ENCODE measurements around the gene L2HGDH.
A peak's percentile ranks its signal among the peaks of the same experiment; 100 is the strongest.

L2HGDH gene

GRCh38 chr14:50225974-50226297 lies 86.1 kb downstream of the L2HGDH start:
- Histone ChIP-seq H3K4me1 (ENCODE audit: control insufficient read depth, insufficient read depth, low read length) (peaks cover 41% of the 10 kb centered on the region), H3K36me3 (ENCODE audit: control insufficient read depth, insufficient read depth, low read length, severe bottlenecking) (no peaks in the 10 kb centered on the region), H3K9me3 (ENCODE audit: control insufficient read depth, low read length) (no peaks in the 10 kb centered on the region), H3K27me3 (replicated peaks; ENCODE audit: control insufficient read depth, insufficient read depth, low read length) (no peaks in the 10 kb centered on the region), H3K9ac (ENCODE audit: low read length) (peak overlapping the region; percentile 22), H3K4me3 (ENCODE audit: low read length) (peak overlapping the region; percentile 65)
- no peak for DNase-seq (ENCODE audit: low read depth)

GRCh38 chr14:50225067-50225973 lies 86.7 kb downstream of the L2HGDH start:
- peaks cover 45% of the 10 kb centered on the region for H3K4me1 ChIP-seq (ENCODE audit: control insufficient read depth, insufficient read depth, low read length)
- H3K4me3 ChIP-seq (ENCODE audit: low read length), result peak overlapping the region; percentile 65
- H3K9ac ChIP-seq (ENCODE audit: low read length), result peak overlapping the region; percentile 22
- H3K36me3 ChIP-seq (ENCODE audit: control insufficient read depth, insufficient read depth, low read length, severe bottlenecking), result no peaks in the 10 kb centered on the region
- peak; percentile 77 for DNase-seq (ENCODE audit: low read depth)
- H3K27me3 ChIP-seq (replicated peaks; ENCODE audit: control insufficient read depth, insufficient read depth, low read length), result no peaks in the 10 kb centered on the region
- no peaks in the 10 kb centered on the region for H3K9me3 ChIP-seq (ENCODE audit: control insufficient read depth, low read length)

- no peaks in the 10 kb centered on the region for H3K27me3 ChIP-seq (replicated peaks; ENCODE audit: control insufficient read depth, insufficient read depth, low read length)
- H3K4me3 ChIP-seq (ENCODE audit: low read length), result no peak overlapping the region
- DNase-seq (ENCODE audit: low read depth), result no peak
- no peaks in the 10 kb centered on the region for H3K36me3 ChIP-seq (ENCODE audit: control insufficient read depth, insufficient read depth, low read length, severe bottlenecking)
- peaks cover 33% of the 10 kb centered on the region for H3K4me1 ChIP-seq (ENCODE audit: control insufficient read depth, insufficient read depth, low read length)
- H3K9me3 ChIP-seq (ENCODE audit: control insufficient read depth, low read length), result no peaks in the 10 kb centered on the region
- H3K9ac ChIP-seq (ENCODE audit: low read length), result no peak overlapping the region
Measured at GRCh38 chr14:50222055-50222613, 89.9 kb downstream of the L2HGDH start.

GRCh38 chr14:50218501-50218900 lies 93.5 kb downstream of the L2HGDH start:
- Histone ChIP-seq H3K36me3 (ENCODE audit: control insufficient read depth, insufficient read depth, low read length, severe bottlenecking) (peaks cover 4% of the 10 kb centered on the region), H3K9ac (ENCODE audit: low read length) (no peak overlapping the region), H3K4me1 (ENCODE audit: control insufficient read depth, insufficient read depth, low read length) (peaks cover 13% of the 10 kb centered on the region), H3K4me3 (ENCODE audit: low read length) (no peak overlapping the region), H3K9me3 (ENCODE audit: control insufficient read depth, low read length) (no peaks in the 10 kb centered on the region), H3K27me3 (replicated peaks; ENCODE audit: control insufficient read depth, insufficient read depth, low read length) (no peaks in the 10 kb centered on the region)
- DNase-seq (ENCODE audit: low read depth), result no peak

GRCh38 chr14:50215416-50215815 lies 96.6 kb downstream of the L2HGDH start:
- Histone ChIP-seq H3K9ac (ENCODE audit: low read length) (no peak overlapping the region), H3K4me1 (ENCODE audit: control insufficient read depth, insufficient read depth, low read length) (peaks cover 9% of the 10 kb centered on the region), H3K4me3 (ENCODE audit: low read length) (no peak overlapping the region), H3K27me3 (replicated peaks; ENCODE audit: control insufficient read depth, insufficient read depth, low read length) (no peaks in the 10 kb centered on the region), H3K9me3 (ENCODE audit: control insufficient read depth, low read length) (no peaks in the 10 kb centered on the region), H3K36me3 (ENCODE audit: control insufficient read depth, insufficient read depth, low read length, severe bottlenecking) (peaks cover 4% of the 10 kb centered on the region)
- DNase-seq (ENCODE audit: low read depth), result no peak

GRCh38 chr14:50213795-50214194 lies 98.2 kb downstream of the L2HGDH start:
- peaks cover 4% of the 10 kb centered on the region for H3K36me3 ChIP-seq (ENCODE audit: control insufficient read depth, insufficient read depth, low read length, severe bottlenecking)
- H3K9me3 ChIP-seq (ENCODE audit: control insufficient read depth, low read length), result no peaks in the 10 kb centered on the region
- H3K27me3 ChIP-seq (replicated peaks; ENCODE audit: control insufficient read depth, insufficient read depth, low read length), result no peaks in the 10 kb centered on the region
- DNase-seq (ENCODE audit: low read depth), result no peak
- H3K4me1 ChIP-seq (ENCODE audit: control insufficient read depth, insufficient read depth, low read length), result peaks cover 9% of the 10 kb centered on the region
- H3K4me3 ChIP-seq (ENCODE audit: low read length), result no peak overlapping the region
- H3K9ac ChIP-seq (ENCODE audit: low read length), result no peak overlapping the region

- H3K9ac ChIP-seq (ENCODE audit: low read length), result no peak overlapping the region
- H3K36me3 ChIP-seq (ENCODE audit: control insufficient read depth, insufficient read depth, low read length, severe bottlenecking), result peaks cover 4% of the 10 kb centered on the region
- H3K4me1 ChIP-seq (ENCODE audit: control insufficient read depth, insufficient read depth, low read length), result peaks cover 6% of the 10 kb centered on the region
- no peaks in the 10 kb centered on the region for H3K27me3 ChIP-seq (replicated peaks; ENCODE audit: control insufficient read depth, insufficient read depth, low read length)
- DNase-seq (ENCODE audit: low read depth), result no peak
- H3K9me3 ChIP-seq (ENCODE audit: control insufficient read depth, low read length), result no peaks in the 10 kb centered on the region
- H3K4me3 ChIP-seq (ENCODE audit: low read length), result no peak overlapping the region
Measured at GRCh38 chr14:50212726-50213125, 99.3 kb downstream of the L2HGDH start.

- DNase-seq (ENCODE audit: low read depth), result no peak
- Histone ChIP-seq H3K4me1 (ENCODE audit: control insufficient read depth, insufficient read depth, low read length) (peaks cover 6% of the 10 kb centered on the region), H3K36me3 (ENCODE audit: control insufficient read depth, insufficient read depth, low read length, severe bottlenecking) (no peaks in the 10 kb centered on the region), H3K27me3 (replicated peaks; ENCODE audit: control insufficient read depth, insufficient read depth, low read length) (no peaks in the 10 kb centered on the region), H3K9ac (ENCODE audit: low read length) (no peak overlapping the region), H3K9me3 (ENCODE audit: control insufficient read depth, low read length) (no peaks in the 10 kb centered on the region), H3K4me3 (ENCODE audit: low read length) (no peak overlapping the region)
Measured at GRCh38 chr14:50210074-50210473, 102.0 kb downstream of the L2HGDH start.

- no peak overlapping the region for H3K4me3 ChIP-seq (ENCODE audit: low read length)
- no peak for DNase-seq (ENCODE audit: low read depth)
- no peaks in the 10 kb centered on the region for H3K9me3 ChIP-seq (ENCODE audit: control insufficient read depth, low read length)
- H3K4me1 ChIP-seq (ENCODE audit: control insufficient read depth, insufficient read depth, low read length), result no peaks in the 10 kb centered on the region
- H3K36me3 ChIP-seq (ENCODE audit: control insufficient read depth, insufficient read depth, low read length, severe bottlenecking), result peaks cover 62% of the 10 kb centered on the region
- H3K9ac ChIP-seq (ENCODE audit: low read length), result no peak overlapping the region
- no peaks in the 10 kb centered on the region for H3K27me3 ChIP-seq (replicated peaks; ENCODE audit: control insufficient read depth, insufficient read depth, low read length)
Measured at GRCh38 chr14:50198499-50198898, 113.5 kb downstream of the L2HGDH start.

GRCh38 chr14:50191499-50191898 lies 120.5 kb downstream of the L2HGDH start:
- no peak overlapping the region for H3K4me3 ChIP-seq (ENCODE audit: low read length)
- H3K9me3 ChIP-seq (ENCODE audit: control insufficient read depth, low read length), result no peaks in the 10 kb centered on the region
- H3K4me1 ChIP-seq (ENCODE audit: control insufficient read depth, insufficient read depth, low read length), result no peaks in the 10 kb centered on the region
- no peak overlapping the region for H3K9ac ChIP-seq (ENCODE audit: low read length)
- H3K27me3 ChIP-seq (replicated peaks; ENCODE audit: control insufficient read depth, insufficient read depth, low read length), result no peaks in the 10 kb centered on the region
- no peak for DNase-seq (ENCODE audit: low read depth)
- H3K36me3 ChIP-seq (ENCODE audit: control insufficient read depth, insufficient read depth, low read length, severe bottlenecking), result peaks cover 47% of the 10 kb centered on the region

Measured in adipocyte (in vitro differentiated cells).